Epithelial cell of proximal tubule (primary cell): Measurements from ENCODE around the gene ACTR1B. TPM values are rescaled to one million over a fixed set of nuclear protein-coding genes. Genes with fewer than 3 reads are reported as not detected.
A peak's percentile ranks its signal among the peaks of the same experiment; 100 is the strongest.

Experiments used
- DNase-seq: peaks from one replicate; pipeline ENCODE4 v3.0.0-alpha.2; 2011; ENCODE audit warnings: low read depth
- H3K4me3 ChIP-seq: 2 replicates; pipeline ENCODE4 v1.5.1; 2011; ENCODE audit warnings: low read depth, mild to moderate bottlenecking, low read length
- CTCF ChIP-seq: conservative IDR thresholded peaks from 2 replicates; pipeline ENCODE4 v1.5.1; 2012; ENCODE audit warnings: low read depth, mild to moderate bottlenecking, low read length
- total RNA-seq: library from RNA; depleted of rRNA; stranded (reverse); fragments of >200 nt; gene quantifications from 2 replicates; pipeline ENCODE4 v1.2.3, GENCODE V29; 2015

Gene ACTR1B
- total RNA-seq, 1 donor from 2014 or later: 35.8 TPM

- DNase-seq: no peak
- H3K4me3 ChIP-seq: no peak overlapping the region
Measured at GRCh38 chr2:97699765-97700444, 36.1 kb upstream of the ACTR1B start.

GRCh38 chr2:97698530-97698929 is 34.7 kb upstream of the ACTR1B start:
- no peak overlapping the region for H3K4me3 ChIP-seq
- DNase-seq: no peak
- TF ChIP-seq CTCF: no peak

More at GRCh38 chr2:97699765-97700444, 36.1 kb upstream of the ACTR1B start:
- TF ChIP-seq CTCF: peak; percentile 78

GRCh38 chr2:97697252-97698235 is 33.7 kb upstream of the ACTR1B start:
- DNase-seq: peak; percentile 39
- TF ChIP-seq CTCF: peak; percentile 97
- H3K4me3 ChIP-seq: peak overlapping the region; percentile 5

- no peak for DNase-seq
- no peak overlapping the region for H3K4me3 ChIP-seq
- no peak for TF ChIP-seq CTCF
Measured at GRCh38 chr2:97695744-97696143, 31.9 kb upstream of the ACTR1B start.

GRCh38 chr2:97693476-97693875 is 29.6 kb upstream of the ACTR1B start:
- TF ChIP-seq CTCF: no peak
- no peak for DNase-seq

GRCh38 chr2:97691166-97691565 is 27.3 kb upstream of the ACTR1B start:
- no peak for TF ChIP-seq CTCF
- no peak overlapping the region for H3K4me3 ChIP-seq
- no peak for DNase-seq

More at GRCh38 chr2:97693476-97693875, 29.6 kb upstream of the ACTR1B start:
- H3K4me3 ChIP-seq: no peak overlapping the region
